ENCODE measurements around the gene LAMA3.
A peak's percentile ranks its signal among the peaks of the same experiment; 100 is the strongest.

LAMA3 gene

DNA sequence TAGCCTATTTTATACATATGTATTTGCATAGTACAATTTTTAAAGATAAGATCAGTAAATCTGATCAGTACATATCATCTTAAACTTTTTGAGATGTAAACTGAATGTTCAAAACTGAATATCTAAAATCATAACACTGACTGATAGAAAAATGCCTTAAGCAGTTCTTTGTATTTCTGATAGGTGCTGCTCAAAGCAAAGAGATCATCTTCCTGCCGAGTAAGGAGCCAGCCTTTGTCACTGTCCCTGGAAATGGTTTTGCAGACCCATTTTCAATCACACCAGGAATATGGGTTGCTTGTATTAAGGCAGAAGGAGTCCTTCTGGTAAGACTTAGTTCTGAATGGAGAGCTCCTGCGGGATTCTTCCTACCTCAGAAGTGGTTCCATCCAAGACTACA, 135.0 kb downstream of the LAMA3 start:
- TF ChIP-seq, protein P1, sequence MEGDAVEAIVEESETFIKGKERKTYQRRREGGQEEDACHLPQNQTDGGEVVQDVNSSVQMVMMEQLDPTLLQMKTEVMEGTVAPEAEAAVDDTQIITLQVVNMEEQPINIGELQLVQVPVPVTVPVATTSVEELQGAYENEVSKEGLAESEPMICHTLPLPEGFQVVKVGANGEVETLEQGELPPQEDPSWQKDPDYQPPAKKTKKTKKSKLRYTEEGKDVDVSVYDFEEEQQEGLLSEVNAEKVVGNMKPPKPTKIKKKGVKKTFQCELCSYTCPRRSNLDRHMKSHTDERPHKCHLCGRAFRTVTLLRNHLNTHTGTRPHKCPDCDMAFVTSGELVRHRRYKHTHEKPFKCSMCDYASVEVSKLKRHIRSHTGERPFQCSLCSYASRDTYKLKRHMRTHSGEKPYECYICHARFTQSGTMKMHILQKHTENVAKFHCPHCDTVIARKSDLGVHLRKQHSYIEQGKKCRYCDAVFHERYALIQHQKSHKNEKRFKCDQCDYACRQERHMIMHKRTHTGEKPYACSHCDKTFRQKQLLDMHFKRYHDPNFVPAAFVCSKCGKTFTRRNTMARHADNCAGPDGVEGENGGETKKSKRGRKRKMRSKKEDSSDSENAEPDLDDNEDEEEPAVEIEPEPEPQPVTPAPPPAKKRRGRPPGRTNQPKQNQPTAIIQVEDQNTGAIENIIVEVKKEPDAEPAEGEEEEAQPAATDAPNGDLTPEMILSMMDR (IDR thresholded peaks at IDR 0.05; ENCODE audit: low read depth, low read length), result no peak
- DNase-seq (ENCODE audit: extremely low read depth, low read depth), result no peak

DNA sequence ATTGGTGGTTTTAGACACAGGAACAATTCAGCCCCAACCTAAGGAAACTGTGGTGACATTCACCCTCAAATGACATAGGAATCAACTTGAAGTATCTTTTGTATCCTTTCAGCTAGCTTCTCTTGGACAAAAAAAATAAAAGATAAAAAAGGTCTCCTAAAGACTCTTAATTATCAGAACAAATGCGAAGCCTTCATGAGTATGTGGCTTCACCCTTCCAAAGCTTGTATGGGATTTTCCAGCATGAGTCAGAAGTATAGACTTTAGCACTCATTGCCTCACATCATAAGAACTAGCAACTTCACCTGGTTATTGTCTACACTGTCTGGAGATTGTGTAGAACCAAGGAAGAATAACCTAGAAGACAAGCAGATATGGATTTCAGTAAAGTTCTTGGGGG, 135.4 kb downstream of the LAMA3 start:
- TF ChIP-seq, protein P1 (IDR thresholded peaks at IDR 0.05; ENCODE audit: low read depth, low read length), result no peak
- no peak for DNase-seq (ENCODE audit: extremely low read depth, low read depth)

DNA sequence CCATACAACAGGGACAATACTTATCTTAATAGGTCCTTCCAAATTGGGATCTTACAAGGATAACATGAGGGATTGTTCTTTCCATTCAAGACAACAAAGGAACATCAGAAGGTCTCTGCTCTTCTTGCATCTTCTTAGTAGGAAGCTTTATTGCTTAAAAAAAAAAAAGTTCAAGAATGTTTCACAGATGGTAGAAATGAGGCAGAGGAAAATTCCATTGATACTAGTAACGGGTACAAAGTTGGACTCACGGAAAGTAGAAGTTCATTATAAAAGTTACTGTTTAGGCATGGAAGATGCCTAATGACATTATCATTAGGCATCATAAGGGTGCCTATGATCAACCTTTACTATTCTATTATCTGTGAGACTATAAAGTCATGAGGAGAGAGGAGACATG, 136.2 kb downstream of the LAMA3 start:
- DNase-seq (ENCODE audit: extremely low read depth, low read depth), result no peak
- TF ChIP-seq, protein P1 (IDR thresholded peaks at IDR 0.05; ENCODE audit: low read depth, low read length), result no peak

DNA sequence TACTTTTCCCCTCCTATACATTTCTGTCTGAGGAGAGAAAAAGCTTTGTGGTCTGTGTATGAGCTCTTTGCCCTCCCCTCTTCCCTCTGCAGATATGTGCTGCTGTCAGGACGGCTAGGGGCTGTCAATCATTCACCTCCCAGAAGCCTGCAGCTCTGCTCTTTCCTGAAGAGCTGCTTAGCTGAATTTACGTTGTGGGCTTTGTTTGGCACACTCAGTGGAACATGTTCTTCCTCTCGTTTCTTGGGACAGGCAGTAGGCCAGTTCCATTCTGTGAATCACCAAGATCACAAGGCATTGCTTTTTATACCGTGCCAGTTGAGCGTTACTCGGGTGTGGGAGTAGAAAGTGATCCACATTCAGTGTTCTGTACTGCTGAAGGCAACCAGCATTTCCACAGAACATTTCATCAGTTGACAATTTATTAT, 136.7 kb downstream of the LAMA3 start:
- peak; percentile 53 for DNase-seq (ENCODE audit: extremely low read depth, low read depth)
- TF ChIP-seq, protein P1 (IDR thresholded peaks at IDR 0.05; ENCODE audit: low read depth, low read length), result no peak

DNA sequence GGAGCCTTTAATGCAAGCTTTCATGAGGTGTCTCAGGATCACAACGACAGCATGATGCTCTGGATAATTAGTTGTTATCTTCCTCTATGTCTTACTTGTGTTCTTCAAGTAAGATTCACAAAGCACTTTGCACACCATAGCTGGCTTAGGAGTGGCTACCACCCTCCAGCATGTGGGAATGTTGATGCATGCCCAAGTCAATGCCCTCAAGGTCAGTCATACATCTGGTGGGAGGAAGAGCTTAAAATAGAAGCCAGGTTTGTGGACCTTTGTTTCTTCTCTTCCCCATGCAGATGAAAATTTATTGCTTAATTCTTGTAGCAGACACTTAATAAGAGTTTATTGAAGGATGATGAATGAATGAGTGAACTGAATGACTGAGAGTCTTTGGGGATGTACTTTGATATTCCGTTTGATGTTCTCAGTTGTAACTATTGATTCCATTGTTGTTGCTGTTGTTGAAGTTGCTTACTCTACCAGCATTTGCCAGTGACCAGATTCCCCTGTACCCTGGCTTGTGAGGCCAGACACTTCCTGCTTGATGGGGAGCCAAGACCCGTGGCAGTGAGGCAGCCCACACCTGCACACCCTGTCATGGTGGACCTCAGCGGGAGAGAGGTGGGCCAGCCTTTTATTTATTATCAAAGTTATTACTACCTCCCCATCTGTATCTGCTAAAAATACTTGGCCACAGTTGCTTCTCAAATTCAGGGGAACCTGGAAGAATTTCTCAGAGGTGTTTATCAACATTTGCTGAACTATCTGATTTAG, 137.8 kb downstream of the LAMA3 start:
- no peak for DNase-seq (ENCODE audit: extremely low read depth, low read depth)
- TF ChIP-seq, protein P1 (IDR thresholded peaks at IDR 0.05; ENCODE audit: low read depth, low read length), result no peak

DNA sequence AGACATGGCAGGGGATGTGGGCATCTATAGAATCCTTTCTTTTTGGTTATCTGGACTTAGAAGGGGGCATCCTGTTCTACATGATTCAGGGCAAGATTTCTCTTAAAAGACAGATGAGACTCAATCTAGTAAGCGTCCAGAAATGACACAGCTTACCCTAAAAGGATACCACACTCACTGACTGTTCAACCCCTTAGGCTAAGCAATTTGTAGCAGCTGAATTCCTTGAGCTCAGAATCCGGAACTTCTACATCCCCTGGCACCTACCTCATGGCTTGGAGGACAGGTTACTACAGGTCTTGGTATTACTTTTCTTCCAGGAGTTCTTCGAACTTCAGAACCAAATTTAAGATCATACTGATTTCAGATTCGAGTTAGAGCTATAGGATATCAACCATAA, 138.4 kb downstream of the LAMA3 start:
- no peak for DNase-seq (ENCODE audit: extremely low read depth, low read depth)
- TF ChIP-seq, protein P1 (IDR thresholded peaks at IDR 0.05; ENCODE audit: low read depth, low read length), result no peak

DNA sequence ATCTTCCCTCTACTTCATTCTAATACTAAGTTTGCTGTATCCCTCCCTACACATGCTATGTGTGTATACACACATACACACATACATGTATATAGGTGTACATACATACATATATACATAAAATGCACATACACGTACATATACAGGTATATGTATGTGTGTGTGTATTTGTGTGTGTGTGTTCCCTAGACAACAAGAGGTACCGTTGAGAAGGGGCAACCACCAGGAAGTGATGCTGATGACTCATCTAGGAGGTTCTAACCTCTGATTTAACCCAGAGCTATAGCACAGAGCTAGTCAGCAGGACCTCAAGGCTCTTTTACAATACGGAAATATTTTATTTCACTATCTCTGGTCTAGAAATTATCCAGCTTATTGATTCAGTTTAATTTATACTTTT, 139.2 kb downstream of the LAMA3 start:
- TF ChIP-seq, protein P1 (IDR thresholded peaks at IDR 0.05; ENCODE audit: low read depth, low read length), result no peak
- DNase-seq (ENCODE audit: extremely low read depth, low read depth), result no peak
